Stimulated activated CD4-positive, alpha-beta T cell treated with anti-CD3 and anti-CD28 coated beads, TNF-alpha, amount 100 ng/mL, for 4 hours (primary cell): Measurements from ENCODE around the gene CARNS1.
A peak's percentile ranks its signal among the peaks of the same experiment; 100 is the strongest.

Experiments used
- DNase-seq, 3 experiments: peaks; one replicate each; pipeline ENCODE4 v3.0.0-alpha.2; 2020; ENCODE audit warnings: low read depth in 3 of 3

Gene CARNS1

DNA sequence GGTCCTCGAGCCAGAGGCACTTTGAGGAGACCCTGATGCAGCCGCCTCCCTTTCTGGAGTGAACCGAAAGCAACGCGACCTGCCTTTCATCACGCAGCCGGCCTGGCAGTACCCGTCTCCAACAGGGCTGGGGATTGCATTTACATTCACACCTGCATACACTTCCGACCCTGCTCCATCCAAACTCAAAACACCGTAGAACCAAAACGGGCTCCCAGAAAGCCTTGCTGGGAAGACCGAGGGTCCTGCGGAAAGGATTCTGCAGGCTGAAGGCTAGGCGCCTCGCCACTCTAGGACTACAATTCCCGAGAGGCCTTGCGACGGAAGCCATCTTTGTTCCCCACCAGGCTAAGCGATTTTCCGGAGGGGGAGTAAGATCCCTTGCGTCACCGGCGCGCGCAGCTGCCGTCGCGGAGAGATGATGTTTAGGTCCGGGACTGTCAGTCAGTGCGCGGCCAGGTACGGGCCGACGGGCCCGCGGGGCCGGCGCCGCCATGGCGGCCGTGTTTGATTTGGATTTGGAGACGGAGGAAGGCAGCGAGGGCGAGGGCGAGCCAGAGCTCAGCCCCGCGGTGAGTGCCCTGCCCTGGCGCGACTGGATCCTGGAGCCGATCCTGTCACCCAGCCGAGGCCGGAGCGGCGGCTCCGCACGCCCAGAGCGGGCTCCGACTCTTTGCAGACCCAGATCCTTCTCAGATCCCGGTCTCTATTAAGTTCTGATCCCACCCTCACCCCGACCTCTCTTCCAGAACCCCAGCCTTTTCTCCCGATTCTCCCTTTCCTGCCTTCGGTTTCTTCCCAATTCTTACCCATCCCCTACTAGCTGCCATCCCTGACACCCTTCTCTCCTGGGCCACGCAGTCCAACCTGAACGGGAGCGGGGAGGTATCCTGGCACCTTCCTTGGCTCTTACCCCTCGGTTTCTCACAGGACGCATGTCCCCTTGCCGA lies 12.8 kb downstream of the CARNS1 start, which contains the start of gene RPS6KB2:
RPS6KB2 (plus strand) TSS at position 443 of the 950 bp plus-strand sequence; CDS start at position 495, 52 bp downstream.
- peak; percentile 97 to 99 (median 98) for DNase-seq

DNA sequence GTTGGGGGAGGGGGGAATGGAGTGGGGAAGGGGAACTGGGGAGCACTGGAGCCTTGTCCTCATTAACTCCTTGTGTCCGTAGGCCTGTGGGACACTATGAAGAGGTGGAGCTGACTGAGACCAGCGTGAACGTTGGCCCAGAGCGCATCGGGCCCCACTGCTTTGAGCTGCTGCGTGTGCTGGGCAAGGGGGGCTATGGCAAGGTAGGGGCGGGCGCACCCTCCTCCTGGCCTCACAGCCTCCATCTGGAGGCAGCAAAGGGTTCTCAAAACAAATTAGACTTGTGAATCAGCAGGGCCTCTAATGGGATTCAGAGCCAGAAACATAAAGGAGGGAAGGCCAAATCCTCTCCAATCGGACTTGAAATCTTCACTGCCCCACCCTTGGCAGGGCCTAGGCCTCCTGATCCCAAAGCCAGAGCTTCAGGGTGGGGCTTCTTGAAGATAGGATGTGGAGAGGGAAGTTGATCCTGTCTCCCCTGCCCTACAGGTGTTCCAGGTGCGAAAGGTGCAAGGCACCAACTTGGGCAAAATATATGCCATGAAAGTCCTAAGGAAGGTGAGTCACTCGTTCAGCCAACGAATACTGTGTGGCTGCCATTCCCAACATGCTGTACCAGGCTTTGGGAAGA lies 13.7 kb downstream of the CARNS1 start:
- DNase-seq: no peak

DNA sequence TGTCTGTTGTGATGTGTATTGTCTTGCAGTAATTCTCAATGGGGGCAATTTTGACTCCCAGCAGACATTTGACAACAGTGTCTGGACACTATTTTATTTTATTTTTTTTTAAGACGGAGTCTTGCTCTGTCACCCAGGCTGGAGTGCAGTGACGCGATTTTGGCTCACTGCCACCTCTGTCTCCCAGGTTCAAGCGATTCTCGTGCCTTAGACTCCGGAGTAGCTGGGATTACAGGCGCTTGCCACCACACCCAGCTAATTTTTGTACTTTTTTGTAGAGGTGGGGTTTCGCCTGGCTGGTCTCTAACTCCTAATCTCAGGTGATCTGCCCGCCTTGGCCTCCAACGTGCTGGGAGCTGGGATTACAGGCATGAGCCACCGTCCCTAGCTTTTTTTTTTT lies 14.2 kb downstream of the CARNS1 start:
- no peak for DNase-seq

DNA sequence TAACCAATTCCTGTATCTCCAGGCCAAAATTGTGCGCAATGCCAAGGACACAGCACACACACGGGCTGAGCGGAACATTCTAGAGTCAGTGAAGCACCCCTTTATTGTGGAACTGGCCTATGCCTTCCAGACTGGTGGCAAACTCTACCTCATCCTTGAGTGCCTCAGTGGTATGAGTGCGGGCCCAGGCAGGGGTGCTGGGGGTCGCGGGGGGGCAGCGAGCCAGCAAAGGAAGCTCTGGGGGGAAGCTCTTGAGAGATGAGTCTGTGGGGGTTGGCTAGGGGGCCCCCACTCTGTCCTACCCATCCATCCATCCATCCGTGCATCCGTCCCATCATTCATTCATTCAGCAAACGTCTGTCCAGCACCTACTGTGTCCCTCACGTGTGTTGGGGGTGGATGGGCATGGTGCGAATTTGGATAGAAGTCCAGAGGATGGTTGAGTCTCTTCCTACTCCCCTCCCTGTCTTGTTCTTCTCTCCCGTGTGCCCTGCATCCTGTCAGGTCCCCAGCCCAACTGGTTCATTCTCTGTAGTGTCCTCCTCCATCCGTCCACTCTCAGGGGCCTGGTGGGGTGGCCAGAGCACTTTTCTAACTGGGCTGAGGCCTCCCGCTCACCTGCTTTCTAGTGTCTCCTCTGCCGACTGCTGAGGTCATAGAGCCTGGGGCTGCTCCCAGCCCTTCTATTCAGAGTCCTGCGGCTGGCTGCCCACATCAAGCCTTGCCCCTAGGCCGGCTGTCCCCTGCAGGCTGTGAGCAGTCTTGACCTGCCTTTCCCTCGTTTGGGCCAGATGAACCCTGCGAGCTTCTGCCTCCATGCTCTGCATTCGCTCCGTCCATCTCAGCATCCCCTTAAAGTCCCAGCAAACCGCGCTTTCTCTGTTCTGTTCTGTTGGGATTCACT lies 16.1 kb downstream of the CARNS1 start:
- DNase-seq: no peak

DNA sequence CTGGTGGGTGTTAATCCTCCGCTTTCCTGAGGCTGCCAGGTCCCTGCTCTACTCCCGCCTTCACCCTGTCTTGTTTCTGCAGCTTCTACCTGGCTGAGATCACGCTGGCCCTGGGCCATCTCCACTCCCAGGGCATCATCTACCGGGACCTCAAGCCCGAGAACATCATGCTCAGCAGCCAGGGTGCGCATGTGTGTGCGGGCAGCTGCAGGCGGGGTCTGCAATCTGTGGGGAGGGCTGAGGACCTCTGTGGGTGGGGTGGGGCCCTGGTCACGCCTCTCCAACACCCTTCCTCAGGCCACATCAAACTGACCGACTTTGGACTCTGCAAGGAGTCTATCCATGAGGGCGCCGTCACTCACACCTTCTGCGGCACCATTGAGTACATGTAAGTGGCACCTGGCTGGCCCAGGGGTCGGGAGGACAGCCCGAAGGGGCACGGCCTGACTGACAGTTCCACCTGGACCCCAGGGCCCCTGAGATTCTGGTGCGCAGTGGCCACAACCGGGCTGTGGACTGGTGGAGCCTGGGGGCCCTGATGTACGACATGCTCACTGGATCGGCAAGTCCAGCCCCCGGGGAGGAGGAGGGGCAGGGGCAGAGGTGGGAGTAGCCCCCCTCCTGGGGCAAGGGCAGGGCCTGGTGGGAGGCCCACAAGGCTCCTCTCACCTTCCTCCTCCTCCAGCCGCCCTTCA lies 17.3 kb downstream of the CARNS1 start:
- no peak for DNase-seq

DNA sequence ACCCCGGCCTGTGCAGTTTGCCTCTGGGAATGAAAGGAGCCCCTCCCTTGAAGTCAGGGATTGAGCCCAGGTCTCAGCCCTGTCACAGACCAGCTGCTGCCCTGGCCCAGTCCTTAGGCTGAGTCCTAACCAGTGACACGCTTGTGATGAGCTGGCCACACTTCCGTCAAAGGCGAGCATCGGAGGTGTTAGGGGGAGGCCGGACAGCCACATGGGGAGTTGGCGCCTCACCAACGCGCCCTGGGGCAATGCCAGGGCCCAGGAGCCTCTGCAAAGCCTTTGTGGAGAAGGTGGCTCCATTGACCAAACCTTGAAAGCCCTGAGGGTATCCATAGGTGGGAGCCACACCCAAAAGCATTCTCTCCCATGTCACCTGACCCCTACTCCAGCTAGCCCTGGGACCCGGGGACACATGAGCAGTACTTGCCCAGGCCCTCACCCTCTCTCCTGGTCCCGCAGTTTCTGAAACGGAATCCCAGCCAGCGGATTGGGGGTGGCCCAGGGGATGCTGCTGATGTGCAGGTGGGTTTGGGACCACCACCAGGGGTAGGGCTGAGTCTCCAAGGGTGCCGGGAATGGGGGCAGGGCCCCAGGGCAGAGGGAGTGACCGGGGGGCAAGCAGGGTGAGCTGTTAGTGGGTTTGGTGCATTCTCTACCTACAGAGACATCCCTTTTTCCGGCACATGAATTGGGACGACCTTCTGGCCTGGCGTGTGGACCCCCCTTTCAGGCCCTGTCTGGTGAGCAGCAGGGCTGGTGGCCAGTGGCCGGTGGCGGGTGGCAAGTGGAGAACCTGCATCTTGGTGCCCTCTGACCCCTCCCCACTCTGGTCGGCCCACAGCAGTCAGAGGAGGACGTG lies 18.3 kb downstream of the CARNS1 start:
- DNase-seq: no peak

DNA sequence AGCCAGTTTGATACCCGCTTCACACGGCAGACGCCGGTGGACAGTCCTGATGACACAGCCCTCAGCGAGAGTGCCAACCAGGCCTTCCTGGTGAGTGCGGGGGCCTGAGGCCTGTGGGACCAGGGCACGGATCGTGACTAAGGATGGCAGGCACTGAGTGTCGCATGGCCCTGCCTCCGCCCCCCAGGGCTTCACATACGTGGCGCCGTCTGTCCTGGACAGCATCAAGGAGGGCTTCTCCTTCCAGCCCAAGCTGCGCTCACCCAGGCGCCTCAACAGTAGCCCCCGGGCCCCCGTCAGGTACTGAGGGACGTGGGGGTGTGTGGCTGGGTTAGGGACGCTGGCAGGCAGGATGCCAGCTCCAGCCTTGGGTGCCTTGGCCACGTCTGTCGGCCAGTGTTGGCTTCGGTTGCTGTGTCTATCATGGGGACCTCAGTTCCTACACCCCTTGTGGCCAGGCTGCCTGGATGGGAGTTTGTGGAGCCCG lies 19.0 kb downstream of the CARNS1 start:
- DNase-seq: no peak

DNA sequence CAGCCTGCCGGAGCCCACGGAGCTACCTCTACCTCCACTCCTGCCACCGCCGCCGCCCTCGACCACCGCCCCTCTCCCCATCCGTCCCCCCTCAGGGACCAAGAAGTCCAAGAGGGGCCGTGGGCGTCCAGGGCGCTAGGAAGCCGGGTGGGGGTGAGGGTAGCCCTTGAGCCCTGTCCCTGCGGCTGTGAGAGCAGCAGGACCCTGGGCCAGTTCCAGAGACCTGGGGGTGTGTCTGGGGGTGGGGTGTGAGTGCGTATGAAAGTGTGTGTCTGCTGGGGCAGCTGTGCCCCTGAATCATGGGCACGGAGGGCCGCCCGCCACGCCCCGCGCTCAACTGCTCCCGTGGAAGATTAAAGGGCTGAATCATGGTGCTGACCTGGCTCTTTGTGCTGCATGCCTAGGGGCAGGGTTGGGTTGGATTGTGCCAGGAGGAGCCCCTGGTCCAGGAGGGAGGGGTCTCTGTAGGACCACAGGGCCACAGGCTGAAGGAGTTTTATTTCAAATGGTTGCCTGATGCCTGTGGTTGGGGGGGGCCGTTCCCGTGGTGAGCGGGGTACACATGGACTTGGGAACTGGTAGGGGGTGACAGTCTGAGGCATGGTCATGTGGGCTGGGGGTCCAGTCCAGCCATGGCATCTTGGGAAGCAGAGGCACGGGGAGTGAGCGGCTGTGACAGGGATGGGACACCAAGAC lies 19.7 kb downstream of the CARNS1 start:
- no peak for DNase-seq

DNA sequence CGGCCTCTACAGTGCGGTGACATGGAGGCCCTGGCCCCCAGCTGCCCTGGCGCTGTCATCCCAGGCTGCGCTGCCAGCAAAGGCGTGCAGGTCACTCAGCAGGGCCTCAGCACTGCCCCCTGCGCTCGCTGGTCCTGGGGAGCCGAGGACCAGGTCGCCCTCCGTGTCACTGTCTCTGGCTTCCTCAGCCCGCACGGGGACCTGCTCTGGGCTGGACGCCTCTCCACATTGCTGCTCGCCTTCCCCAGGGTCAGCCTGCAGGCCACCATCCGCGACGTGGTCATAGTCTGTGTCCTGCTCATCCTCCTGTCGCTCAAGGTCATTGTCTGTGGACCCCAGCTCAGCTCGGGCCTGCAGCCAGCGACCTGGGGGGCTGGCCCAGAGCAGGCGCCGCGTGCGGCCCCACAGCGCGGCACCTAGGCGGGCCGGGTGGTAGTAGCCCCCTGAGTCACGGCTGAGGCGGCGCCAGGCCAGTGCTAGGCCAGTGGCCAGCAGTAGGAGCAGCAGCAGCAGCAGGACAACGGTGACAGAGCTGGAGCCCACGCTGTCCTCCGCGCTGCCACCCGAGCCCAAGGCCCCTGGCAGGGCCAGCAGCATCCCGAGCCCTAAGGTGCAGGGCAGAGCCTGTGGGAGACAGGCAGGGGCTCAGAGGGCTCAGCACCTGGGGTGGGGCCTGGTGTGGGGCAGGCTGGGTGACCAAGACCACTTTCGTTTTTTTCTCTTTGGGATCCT lies 20.4 kb downstream of the CARNS1 start:
- DNase-seq: no peak

DNA sequence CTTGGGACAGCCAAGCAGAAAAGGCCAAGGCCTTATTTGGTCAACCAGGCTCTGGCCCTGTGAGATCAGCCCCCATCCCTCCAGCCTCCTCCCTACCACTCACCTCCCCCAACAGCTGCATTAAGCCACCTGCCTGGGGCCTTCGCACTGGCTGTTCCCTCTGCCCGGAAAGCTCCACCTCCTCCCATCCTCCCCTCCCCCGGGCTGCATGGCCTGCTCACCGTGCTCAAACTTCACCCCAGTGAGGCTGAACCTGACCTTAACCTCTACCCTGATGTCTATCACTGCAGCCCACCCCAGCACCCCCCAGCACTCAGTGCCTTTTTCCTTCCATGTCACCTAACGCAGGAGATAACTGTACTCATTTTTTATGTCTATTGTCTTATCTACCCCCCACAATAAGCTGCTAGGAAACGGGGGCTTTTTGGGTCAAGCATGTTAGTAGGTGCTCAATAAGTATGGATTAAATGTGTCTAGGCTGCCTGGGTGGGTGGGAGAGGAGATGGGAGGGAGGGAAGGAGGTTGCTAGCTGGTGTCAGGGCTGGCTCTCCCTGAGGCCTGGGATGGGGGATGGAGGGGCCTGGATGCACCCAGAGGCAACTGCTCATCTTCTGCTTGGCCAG lies 21.1 kb downstream of the CARNS1 start:
- DNase-seq: peak in 2 of 3 experiments; percentile 46 to 57

DNA sequence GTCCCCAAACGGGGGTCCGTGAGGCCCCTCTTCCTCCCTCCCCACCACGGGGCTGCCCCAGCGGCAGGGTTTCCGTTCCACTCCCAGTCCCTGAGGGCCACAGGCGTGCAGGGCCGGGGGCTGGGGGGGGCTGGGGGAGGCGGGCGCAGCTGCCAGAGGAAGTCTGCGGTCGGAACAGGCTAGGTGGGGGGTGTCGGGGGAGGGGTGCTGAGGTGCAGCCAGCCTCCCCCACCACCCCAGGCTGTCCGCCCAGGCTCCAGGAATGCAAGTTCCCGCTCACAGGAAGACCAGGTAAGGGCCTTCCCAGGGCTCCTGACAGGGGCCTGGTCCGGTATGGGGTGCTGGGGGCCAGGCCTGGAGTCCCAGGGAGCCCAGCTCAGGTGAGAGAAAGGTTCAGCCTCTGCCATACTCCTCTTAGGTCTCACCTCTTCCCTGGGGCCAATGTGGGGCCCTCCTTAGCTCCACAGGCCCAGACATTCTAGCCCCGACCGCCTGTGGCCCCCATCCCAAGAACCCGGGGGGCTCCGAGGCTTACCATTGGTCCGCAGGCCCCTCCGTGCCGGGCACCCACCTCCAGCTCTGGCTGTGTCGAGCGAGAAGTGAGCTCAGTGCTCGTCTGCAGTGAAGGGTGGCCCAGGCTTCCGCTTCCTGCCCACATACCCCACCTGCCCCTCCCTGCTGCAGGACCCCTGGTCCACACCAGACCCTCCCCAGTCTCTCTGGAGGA lies 21.8 kb downstream of the CARNS1 start, which contains the start of gene PTPRCAP:
PTPRCAP (minus strand) TSS at position 601 of the 727 bp plus-strand sequence; CDS start at position 538, 63 bp downstream.
- peak; percentile 48 to 64 (median 63) for DNase-seq

DNA sequence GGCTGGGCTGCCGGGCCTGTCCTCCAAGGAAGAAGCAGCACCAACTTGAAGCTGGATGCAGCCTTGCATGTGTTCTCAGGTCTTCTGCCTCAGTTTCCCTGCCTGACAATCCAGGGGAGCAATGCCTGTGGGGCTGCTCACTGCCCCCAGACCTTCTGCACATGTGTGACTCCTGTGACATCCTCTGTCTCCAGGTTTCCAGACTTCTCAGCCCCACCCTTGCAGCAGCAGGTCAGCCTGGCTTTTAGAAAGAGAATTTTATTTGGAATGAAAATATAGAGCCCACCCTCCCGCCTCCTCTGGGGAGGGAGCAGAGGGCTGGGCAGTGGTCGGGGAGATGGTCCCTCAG lies 22.3 kb downstream of the CARNS1 start:
- no peak for DNase-seq

DNA sequence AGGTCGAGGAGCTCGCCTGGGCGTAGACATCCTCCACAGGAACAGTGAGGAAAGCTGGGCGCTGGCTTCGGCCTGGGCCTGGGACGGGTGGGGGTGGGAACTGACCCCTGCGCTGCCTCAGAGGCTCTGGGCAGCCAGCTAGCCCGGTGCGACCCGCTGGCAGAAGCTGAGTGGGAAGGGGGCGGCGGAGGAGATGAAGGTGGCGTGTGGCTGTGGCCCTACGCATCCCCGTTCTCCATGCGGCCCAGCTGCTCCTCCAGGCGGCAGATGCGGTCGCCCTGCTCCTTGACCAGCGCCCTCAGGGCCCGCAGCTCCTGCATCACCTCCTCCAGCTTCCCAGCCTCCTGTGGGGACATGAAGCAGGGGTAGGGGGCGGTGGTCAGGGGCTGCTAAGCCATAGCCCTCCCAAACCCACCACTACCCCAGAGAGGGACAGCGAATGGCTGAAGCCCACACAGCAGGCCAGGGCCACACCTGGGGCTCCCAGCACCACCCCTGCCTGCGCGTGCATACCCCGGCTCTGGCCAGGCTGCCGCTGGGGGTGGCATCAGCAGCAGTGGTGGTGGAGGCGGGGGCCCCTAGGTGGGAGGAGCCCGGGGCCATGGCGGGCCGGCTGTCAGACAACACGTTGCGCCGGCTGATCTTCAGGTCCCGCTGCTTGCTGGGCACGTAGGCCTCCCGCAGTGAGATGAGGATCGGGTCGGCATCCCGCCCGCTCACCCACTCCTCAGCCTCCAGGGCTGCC lies 22.9 kb downstream of the CARNS1 start:
- peak; percentile 54 to 65 (median 56) for DNase-seq

DNA sequence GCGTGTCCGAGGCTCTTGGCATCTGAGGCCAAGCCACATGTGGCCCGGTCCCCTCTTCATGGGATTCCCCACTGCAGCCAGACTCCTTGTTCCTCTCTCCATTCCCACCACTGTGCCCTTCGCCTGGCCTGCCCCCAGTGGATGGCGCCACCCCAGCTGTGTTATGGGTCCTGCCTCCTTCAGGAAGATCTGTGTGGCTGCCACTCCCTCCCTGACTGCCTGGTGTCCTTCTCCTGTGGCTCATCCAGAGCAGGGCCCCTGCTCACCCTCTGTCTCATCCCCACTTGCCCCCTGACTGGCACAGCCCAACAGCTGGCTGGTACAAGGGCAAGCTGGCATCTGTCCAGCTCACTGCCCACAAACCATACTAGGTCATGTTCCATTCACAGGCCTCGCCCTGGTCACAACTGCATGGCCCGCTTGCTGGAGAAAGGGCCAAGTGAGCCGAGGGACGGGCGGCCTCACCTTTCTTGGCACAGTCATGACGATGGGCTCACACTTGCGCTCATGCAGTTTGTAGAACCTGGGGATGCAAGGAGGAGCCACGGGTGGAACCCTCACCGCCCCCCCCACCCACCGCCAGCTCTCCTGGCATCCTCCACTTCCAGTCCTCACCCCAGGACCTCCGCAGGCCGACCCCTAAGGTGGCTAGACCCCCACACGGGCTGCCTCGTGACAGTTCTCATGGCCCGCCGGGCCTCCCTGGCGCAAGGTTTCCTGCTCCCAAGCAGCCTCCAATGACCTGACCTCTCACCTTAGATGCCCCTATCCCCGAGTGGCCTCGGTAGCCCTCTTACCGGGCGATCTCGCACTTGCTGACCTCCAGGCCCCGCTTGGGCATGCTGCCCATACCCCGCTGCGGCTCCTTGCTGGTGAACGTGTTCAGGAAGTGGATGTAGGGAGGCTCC lies 24.1 kb downstream of the CARNS1 start:
- DNase-seq: no peak

DNA sequence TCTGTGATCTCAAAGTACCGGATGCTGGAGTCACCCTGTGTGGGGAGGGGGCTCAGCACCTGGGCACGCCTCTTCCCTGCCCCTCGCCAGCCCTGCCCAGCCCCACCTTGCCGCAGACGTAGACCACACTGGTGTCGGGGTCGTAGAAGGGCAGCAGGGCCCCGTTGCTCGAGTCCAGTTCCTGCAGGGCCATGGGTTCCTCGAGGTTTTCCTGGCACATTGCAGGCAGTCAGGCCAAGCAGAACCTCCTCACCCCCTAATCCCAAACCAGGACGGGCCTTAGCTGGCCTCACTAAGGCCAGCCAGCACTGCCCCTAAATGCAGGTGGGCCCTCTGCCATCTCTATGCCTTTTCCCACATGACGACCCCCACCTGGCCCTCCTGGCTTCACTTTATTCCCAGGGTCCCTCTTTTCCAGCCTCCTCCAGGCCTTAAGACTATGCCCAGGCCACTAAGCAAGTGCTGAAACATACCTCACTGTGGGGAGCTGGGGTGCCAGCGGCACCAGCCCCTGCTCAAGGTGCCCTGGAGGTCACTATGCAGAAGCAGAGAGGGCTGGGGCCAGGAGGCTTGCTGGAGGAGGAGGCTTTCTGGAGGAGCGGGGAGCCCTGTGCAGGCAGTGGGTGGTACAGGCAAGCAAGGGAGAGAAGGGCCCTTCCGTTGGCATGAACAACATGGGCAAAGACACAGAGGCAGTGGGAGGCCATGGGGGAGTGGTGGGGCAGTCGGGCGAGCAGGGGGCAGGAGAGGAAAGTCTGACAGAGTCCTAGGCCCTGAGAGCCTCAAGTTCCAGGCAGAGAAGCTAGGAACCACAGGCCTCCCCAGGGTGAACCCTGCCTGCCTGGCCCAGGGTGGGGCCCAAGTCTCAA lies 25.0 kb downstream of the CARNS1 start:
- DNase-seq: no peak
